ENCODE results near the gene ZNF709.
"Not testable (repeated sequence)": the region's sequence is repeated elsewhere in the genome, so short reads cannot be mapped to it uniquely, and the experiment has no call there.

Gene ZNF709

GRCh38 chr19:12484371-12485051 lies at the start of gene ZNF709:
Gene ZNF709 (minus strand): TSS chr19:12484816. CDS start chr19:12484657, 159 bp downstream.
- in situ Hi-C loops (cut with MboI; ENCODE audit: low sequenced_read_pairs), result no loop called here

- in situ Hi-C loops (cut with MboI; ENCODE audit: low sequenced_read_pairs), result no loop called here
These were observed 42.6 kb upstream of the ZNF709 start for GRCh38 chr19:12527034-12527836.

- in situ Hi-C loops (cut with MboI; ENCODE audit: low sequenced_read_pairs), result no loop called here
These were observed 41.9 kb upstream of the ZNF709 start for GRCh38 chr19:12526542-12526941.

- in situ Hi-C loops (cut with MboI; ENCODE audit: low sequenced_read_pairs), result no loop called here
These were observed 37.4 kb upstream of the ZNF709 start for GRCh38 chr19:12521996-12522395.

GRCh38 chr19:12513531-12514061 lies 29.0 kb upstream of the ZNF709 start:
- in situ Hi-C loops (cut with MboI; ENCODE audit: low sequenced_read_pairs), result no loop called here

GRCh38 chr19:12497032-12497431 lies 12.4 kb upstream of the ZNF709 start:
- in situ Hi-C loops (cut with MboI; ENCODE audit: low sequenced_read_pairs), result no loop called here

GRCh38 chr19:12496480-12496879 lies 11.9 kb upstream of the ZNF709 start:
- in situ Hi-C loops (cut with MboI; ENCODE audit: low sequenced_read_pairs), result no loop called here

GRCh38 chr19:12495002-12495802 lies 10.6 kb upstream of the ZNF709 start:
- in situ Hi-C loops (cut with MboI; ENCODE audit: low sequenced_read_pairs), result no loop called here

GRCh38 chr19:12494260-12494860 lies 9.7 kb upstream of the ZNF709 start:
- in situ Hi-C loops (cut with MboI; ENCODE audit: low sequenced_read_pairs), result no loop called here

GRCh38 chr19:12486265-12486783 lies 1.7 kb upstream of the ZNF709 start:
- in situ Hi-C loops (cut with MboI; ENCODE audit: low sequenced_read_pairs), result not testable (repeated sequence)

GRCh38 chr19:12485571-12485970 lies 955 bp upstream of the ZNF709 start:
- in situ Hi-C loops (cut with MboI; ENCODE audit: low sequenced_read_pairs), result no loop called here

- in situ Hi-C loops (cut with MboI; ENCODE audit: low sequenced_read_pairs), result no loop called here
These were observed 418 bp upstream of the ZNF709 start for GRCh38 chr19:12485052-12485416.

- in situ Hi-C loops (cut with MboI; ENCODE audit: low sequenced_read_pairs), result no loop called here
These were observed 625 bp downstream of the ZNF709 start for GRCh38 chr19:12484011-12484370.

GRCh38 chr19:12482509-12482886 lies 2.1 kb downstream of the ZNF709 start:
- in situ Hi-C loops (cut with MboI; ENCODE audit: low sequenced_read_pairs), result no loop called here

- in situ Hi-C loops (cut with MboI; ENCODE audit: low sequenced_read_pairs), result no loop called here
These were observed 2.7 kb downstream of the ZNF709 start for GRCh38 chr19:12481781-12482508.

GRCh38 chr19:12478234-12478941 lies 6.2 kb downstream of the ZNF709 start:
- in situ Hi-C loops (cut with MboI; ENCODE audit: low sequenced_read_pairs), result no loop called here

- in situ Hi-C loops (cut with MboI; ENCODE audit: low sequenced_read_pairs), result not testable (repeated sequence)
These were observed 17.0 kb downstream of the ZNF709 start for GRCh38 chr19:12467651-12468050.

GRCh38 chr19:12465211-12465610 lies 19.4 kb downstream of the ZNF709 start:
- in situ Hi-C loops (cut with MboI; ENCODE audit: low sequenced_read_pairs), result no loop called here

GRCh38 chr19:12464769-12465168 lies 19.8 kb downstream of the ZNF709 start:
- in situ Hi-C loops (cut with MboI; ENCODE audit: low sequenced_read_pairs), result no loop called here

Measured in HL-60/S4 treated with retinoic acid at 250 ng/mL for 4 days and 3 days (cell line).